NAMALWA (cell line): ENCODE data around the gene AFF3.

ENCODE experiments used
- DNase-seq: peaks from one replicate; pipeline ENCODE4 v3.0.0-alpha.2; 2015; ENCODE audit warnings: low spot score

AFF3 gene

GRCh38 chr2:99880148-99880963, 262.0 kb downstream of the AFF3 start:
- DNase-seq = no peak

GRCh38 chr2:99879481-99879880, 262.9 kb downstream of the AFF3 start:
- no peak for DNase-seq

GRCh38 chr2:99878581-99879350, 263.6 kb downstream of the AFF3 start:
- DNase-seq = no peak

GRCh38 chr2:99877963-99878362, 264.4 kb downstream of the AFF3 start:
- peak; percentile 59 for DNase-seq

- DNase-seq = no peak
Observed at GRCh38 chr2:99876956-99877355, 265.4 kb downstream of the AFF3 start.

GRCh38 chr2:99875627-99876201, 266.7 kb downstream of the AFF3 start:
- no peak for DNase-seq

GRCh38 chr2:99868260-99868659, 274.1 kb downstream of the AFF3 start:
- no peak for DNase-seq

GRCh38 chr2:99867770-99868169, 274.6 kb downstream of the AFF3 start:
- DNase-seq = no peak

- DNase-seq = no peak
Observed at GRCh38 chr2:99865818-99866676, 276.3 kb downstream of the AFF3 start.

- DNase-seq = no peak
Observed at GRCh38 chr2:99864561-99865553, 277.5 kb downstream of the AFF3 start.

- no peak for DNase-seq
Observed at GRCh38 chr2:99863903-99864270, 278.5 kb downstream of the AFF3 start.

- no peak for DNase-seq
Observed at GRCh38 chr2:99863236-99863902, 279.0 kb downstream of the AFF3 start.

- DNase-seq = peak; percentile 46
Observed at GRCh38 chr2:99862566-99862965, 279.8 kb downstream of the AFF3 start.

GRCh38 chr2:99861376-99861760, 281.0 kb downstream of the AFF3 start:
- DNase-seq = peak; percentile 61

- no peak for DNase-seq
Observed at GRCh38 chr2:99860720-99861375, 281.5 kb downstream of the AFF3 start.

- no peak for DNase-seq
Observed at GRCh38 chr2:99858951-99859596, 283.3 kb downstream of the AFF3 start.

GRCh38 chr2:99857867-99858444, 284.4 kb downstream of the AFF3 start:
- DNase-seq = no peak

GRCh38 chr2:99857372-99857771, 285.0 kb downstream of the AFF3 start:
- DNase-seq = no peak

GRCh38 chr2:99856119-99856518, 286.3 kb downstream of the AFF3 start:
- no peak for DNase-seq
